Naive B cell (primary cell): ENCODE measurements around the gene R3HDM4. TPM values are rescaled to one million over a fixed set of nuclear protein-coding genes. Genes with fewer than 3 reads are reported as not detected.
A peak's percentile ranks its signal among the peaks of the same experiment; 100 is the strongest.
"Not testable (repeated sequence)": the region's sequence is repeated elsewhere in the genome, so short reads cannot be mapped to it uniquely, and the experiment has no call there.

Source experiments
- ATAC-seq, 2 donors: fragments of 150-1000 bp; cut with Tn5 transposase; 2 replicates each; pipeline ENCODE4 v1.10.0; 2021; ENCODE audit warnings: low read depth in 2 of 2, mild to moderate bottlenecking in 2 of 2, moderate library complexity in 2 of 2
- DNase-seq: peaks from one replicate; pipeline ENCODE4 v3.0.0; 2022
- H3K27ac Mint-ChIP-seq, 6 donors: one replicate each; pipeline ENCODE4 v1.8.0; 2020 to 2022; ENCODE audit warnings: mild to moderate bottlenecking in 6 of 6, mixed read lengths in 6 of 6, moderate library complexity in 5 of 6, inconsistent platforms in 2 of 6
- H3K27me3 Mint-ChIP-seq, 3 donors: one replicate each; pipeline ENCODE4 v1.8.0; 2021 to 2022; ENCODE audit warnings: mixed read lengths in 3 of 3, mild to moderate bottlenecking in 1 of 3
- H3K36me3 Mint-ChIP-seq, 2 donors: one replicate each; pipeline ENCODE4 v1.8.0; 2020 to 2022; ENCODE audit warnings: mixed read lengths in 2 of 2, inconsistent platforms in 1 of 2, mild to moderate bottlenecking in 1 of 2
- H3K4me1 Mint-ChIP-seq, 3 donors: one replicate each; pipeline ENCODE4 v1.8.0; 2020 to 2022; ENCODE audit warnings: mixed read lengths in 3 of 3, inconsistent platforms in 1 of 3, mild to moderate bottlenecking in 1 of 3, moderate library complexity in 1 of 3
- H3K4me3 Mint-ChIP-seq, 8 donors: one replicate each; pipeline ENCODE4 v1.8.0; 2020 to 2022; ENCODE audit warnings: mild to moderate bottlenecking in 8 of 8, mixed read lengths in 8 of 8, moderate library complexity in 8 of 8, inconsistent platforms in 2 of 8
- H3K9me3 Mint-ChIP-seq, 7 donors: one replicate each; pipeline ENCODE4 v1.8.0; 2020 to 2022; ENCODE audit warnings: mixed read lengths in 7 of 7, mild to moderate bottlenecking in 5 of 7, inconsistent platforms in 2 of 7, moderate library complexity in 1 of 7
- polyA plus RNA-seq, 6 donors: library from polyadenylated mRNA; unstranded; fragments of 300-500 nt; fragmentation: Illumina TruSeq; gene quantifications; one replicate each; pipeline ENCODE4 v1.2.3, GENCODE V29; 2021; ENCODE audit warnings: low read depth in 6 of 6

R3HDM4 gene
- polyA plus RNA-seq, 6 donors from 2014 or later, result 162 to 209 (median 175) TPM

GRCh38 chr19:896999-897398, 16.0 kb downstream of the R3HDM4 start:
- Mint-ChIP-seq H3K9me3 (peaks cover 0 to 3% (median 0%) of the 10 kb centered on the region in 7 donors), H3K27ac (peak overlapping the region in 2 of 6 donors; percentile 39 to 78), H3K36me3 (no peaks in the 10 kb centered on the region), H3K4me1 (peaks cover 18 to 27% (median 26%) of the 10 kb centered on the region in 3 donors), H3K27me3 (no peaks in the 10 kb centered on the region), H3K4me3 (no peak overlapping the region)
- DNase-seq, result no peak
- no peak for ATAC-seq

- peaks cover 0 to 3% (median 0%) of the 10 kb centered on the region in 7 donors for H3K9me3 Mint-ChIP-seq
Measured at GRCh38 chr19:896434-896833, 16.6 kb downstream of the R3HDM4 start.

GRCh38 chr19:892894-893689, 19.9 kb downstream of the R3HDM4 start, which contains the start of the genes MED16 and RNU6-9:
Gene MED16, minus strand, starts transcription at chr19:893187. Its CDS starts 2,056 bp downstream, at chr19:891131.
Gene RNU6-9, plus strand, starts transcription at chr19:893484.
- Mint-ChIP-seq H3K27ac (peak within 1 kb of the TSS; percentile 97 to 100 (median 100)), H3K4me3 (peak within 1 kb of the TSS; percentile 88 to 97 (median 94)), H3K4me1 (peaks cover 27 to 37% (median 30%) of the 10 kb centered on the region in 3 donors), H3K27me3 (no peaks in the 10 kb centered on the region), H3K36me3 (no peaks in the 10 kb centered on the region), H3K9me3 (peaks cover 0 to 3% (median 0%) of the 10 kb centered on the region in 7 donors)
- DNase-seq, result peak; percentile 94
- peak; percentile 91 to 93 for ATAC-seq

More at GRCh38 chr19:896434-896833, 16.6 kb downstream of the R3HDM4 start:
- Mint-ChIP-seq H3K27ac (peak overlapping the region in 4 of 6 donors; percentile 39 to 78 (median 66)), H3K27me3 (no peaks in the 10 kb centered on the region), H3K36me3 (no peaks in the 10 kb centered on the region), H3K4me1 (peaks cover 19 to 29% (median 27%) of the 10 kb centered on the region in 3 donors), H3K4me3 (peak overlapping the region in 2 of 8 donors; percentile 62 to 81)
- no peak for ATAC-seq
- DNase-seq, result no peak

- H3K27ac Mint-ChIP-seq, result peak overlapping the region; percentile 79 to 100 (median 90)
- peak in 1 of 2 donors; percentile 24 for ATAC-seq
- DNase-seq, result no peak
- H3K27me3 Mint-ChIP-seq, result no peaks in the 10 kb centered on the region
- peaks cover 27 to 32% (median 30%) of the 10 kb centered on the region in 3 donors for H3K4me1 Mint-ChIP-seq
- peak overlapping the region; percentile 81 to 97 (median 91) for H3K4me3 Mint-ChIP-seq
- H3K9me3 Mint-ChIP-seq, result peaks cover 0 to 3% (median 0%) of the 10 kb centered on the region in 7 donors
- H3K36me3 Mint-ChIP-seq, result no peaks in the 10 kb centered on the region
Measured at GRCh38 chr19:892243-892893, 20.7 kb downstream of the R3HDM4 start.

GRCh38 chr19:891421-892200, 21.4 kb downstream of the R3HDM4 start:
- H3K36me3 Mint-ChIP-seq, H3K27me3 Mint-ChIP-seq, DNase-seq, ATAC-seq, H3K9me3 Mint-ChIP-seq: not testable (repeated sequence)
- peak overlapping the region; percentile 81 to 96 (median 88) for H3K4me3 Mint-ChIP-seq
- peaks cover 26 to 34% (median 30%) of the 10 kb centered on the region in 3 donors for H3K4me1 Mint-ChIP-seq
- H3K27ac Mint-ChIP-seq, result peak overlapping the region in 3 of 6 donors; percentile 29 to 100 (median 56)

- DNase-seq (no peak), ATAC-seq (no peak)
- Mint-ChIP-seq H3K4me3 (peak overlapping the region; percentile 68 to 88 (median 79)), H3K9me3 (peaks cover 0 to 3% (median 0%) of the 10 kb centered on the region in 7 donors), H3K27ac (peak overlapping the region in 3 of 6 donors; percentile 73 to 91 (median 80)), H3K36me3 (no peaks in the 10 kb centered on the region), H3K27me3 (no peaks in the 10 kb centered on the region), H3K4me1 (peaks cover 21 to 34% (median 30%) of the 10 kb centered on the region in 3 donors)
Measured at GRCh38 chr19:890831-891230, 22.2 kb downstream of the R3HDM4 start.

- Mint-ChIP-seq H3K36me3 (no peaks in the 10 kb centered on the region), H3K4me3 (peak overlapping the region in 4 of 8 donors; percentile 35 to 71 (median 62)), H3K27me3 (no peaks in the 10 kb centered on the region), H3K4me1 (peaks cover 17 to 34% (median 30%) of the 10 kb centered on the region in 3 donors), H3K9me3 (peaks cover 0 to 3% (median 0%) of the 10 kb centered on the region in 7 donors), H3K27ac (peak overlapping the region in 2 of 6 donors; percentile 56 to 87)
- DNase-seq (no peak), ATAC-seq (no peak)
Measured at GRCh38 chr19:889662-890295, 23.2 kb downstream of the R3HDM4 start.

- ATAC-seq (no peak), DNase-seq (no peak)
- Mint-ChIP-seq H3K4me3 (peak overlapping the region in 6 of 8 donors; percentile 9 to 70 (median 38)), H3K27me3 (no peaks in the 10 kb centered on the region), H3K4me1 (peaks cover 17 to 30% (median 27%) of the 10 kb centered on the region in 3 donors), H3K27ac (peak overlapping the region in 4 of 6 donors; percentile 59 to 87 (median 76)), H3K9me3 (peaks cover 0 to 3% (median 0%) of the 10 kb centered on the region in 7 donors), H3K36me3 (no peaks in the 10 kb centered on the region)
Measured at GRCh38 chr19:888581-889385, 24.2 kb downstream of the R3HDM4 start.

- no peaks in the 10 kb centered on the region for H3K36me3 Mint-ChIP-seq
Measured at GRCh38 chr19:887599-887998, 25.4 kb downstream of the R3HDM4 start.

GRCh38 chr19:887072-887471, 25.9 kb downstream of the R3HDM4 start:
- Mint-ChIP-seq H3K27me3 (no peaks in the 10 kb centered on the region), H3K4me1 (peaks cover 9 to 16% (median 15%) of the 10 kb centered on the region in 3 donors), H3K9me3 (no peaks in the 10 kb centered on the region), H3K4me3 (peak overlapping the region in 1 of 8 donors; percentile 41), H3K36me3 (no peaks in the 10 kb centered on the region), H3K27ac (no peak overlapping the region)
- ATAC-seq (no peak), DNase-seq (no peak)

More at GRCh38 chr19:887599-887998, 25.4 kb downstream of the R3HDM4 start:
- no peak for ATAC-seq
- no peaks in the 10 kb centered on the region for H3K27me3 Mint-ChIP-seq
- peaks cover 12 to 20% (median 18%) of the 10 kb centered on the region in 3 donors for H3K4me1 Mint-ChIP-seq
- H3K9me3 Mint-ChIP-seq, result no peaks in the 10 kb centered on the region
- DNase-seq, result no peak
- peak overlapping the region in 2 of 8 donors; percentile 41 to 42 for H3K4me3 Mint-ChIP-seq
- H3K27ac Mint-ChIP-seq, result no peak overlapping the region

- DNase-seq (no peak), ATAC-seq (no peak)
- Mint-ChIP-seq H3K27me3 (no peaks in the 10 kb centered on the region), H3K9me3 (no peaks in the 10 kb centered on the region), H3K4me1 (peaks cover 3 to 9% (median 7%) of the 10 kb centered on the region in 3 donors), H3K36me3 (no peaks in the 10 kb centered on the region), H3K4me3 (peak overlapping the region in 1 of 8 donors; percentile 60), H3K27ac (peak overlapping the region in 1 of 6 donors; percentile 36)
Measured at GRCh38 chr19:885536-886224, 27.3 kb downstream of the R3HDM4 start.
